OCI-M1 (cell line): ENCODE measurements around the gene CADPS.

Source experiments
- DNase-seq: peaks from one replicate; lab custom pipeline; 2025; lab: John Stamatoyannopoulos, UW

The CADPS gene

DNA sequence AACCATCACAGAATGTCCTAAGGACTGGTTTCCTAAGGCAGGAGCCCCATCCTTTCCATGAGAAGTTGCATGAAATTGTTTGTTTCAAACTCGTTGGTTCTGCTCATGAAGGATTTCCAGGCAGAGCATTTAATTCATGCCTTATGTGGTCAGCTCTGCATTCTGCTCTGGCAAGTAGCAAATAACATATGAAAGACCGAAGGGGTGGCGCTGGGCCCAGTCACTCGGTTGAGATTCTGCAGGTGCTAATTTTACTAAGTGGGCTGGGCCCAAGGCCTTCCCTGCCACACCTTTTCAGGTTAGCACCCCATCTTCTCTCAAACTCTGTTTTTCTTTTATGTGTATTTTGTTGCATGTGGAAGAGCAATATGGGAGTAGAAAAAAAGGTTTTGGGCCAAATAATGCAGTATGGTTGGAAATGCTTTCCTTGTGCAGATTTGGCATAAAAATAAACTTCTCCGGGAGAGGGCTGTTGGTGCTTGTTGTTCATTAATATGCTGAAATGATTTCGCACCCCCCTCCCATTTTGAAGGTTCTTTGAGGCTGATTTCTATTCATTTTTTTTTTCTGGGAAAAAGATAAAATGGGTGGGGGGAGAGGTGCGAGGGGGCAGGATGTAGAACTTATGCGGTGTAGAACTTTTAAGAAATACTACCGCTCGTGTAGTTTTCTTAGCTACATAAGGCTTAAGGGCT lies 318.9 kb downstream of the CADPS start:
- no peak for DNase-seq

DNA sequence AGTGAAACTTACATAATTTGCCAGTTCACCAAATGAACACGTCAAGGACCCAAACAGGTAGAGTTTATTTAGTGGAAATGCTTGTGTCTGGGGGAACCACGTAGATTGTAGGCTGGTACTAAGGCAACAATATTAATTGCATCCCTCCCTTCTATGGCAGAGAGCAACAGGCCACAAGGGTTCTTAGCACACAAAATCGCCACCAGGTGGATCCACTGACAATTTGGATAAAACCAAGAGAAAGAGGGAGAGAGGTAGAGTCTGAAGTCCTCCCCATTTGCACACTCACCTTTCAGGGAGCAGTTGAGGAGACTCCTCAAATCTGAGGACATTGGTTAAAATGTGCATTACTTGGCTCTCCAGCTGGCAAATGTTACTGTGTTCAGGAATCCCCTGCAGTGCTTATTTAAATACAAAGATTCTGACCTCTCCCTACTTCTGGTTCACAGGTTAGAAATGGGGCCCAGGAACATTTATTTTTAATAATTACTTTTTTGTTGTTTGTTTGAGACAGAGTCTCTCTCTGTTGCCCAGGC lies 320.9 kb downstream of the CADPS start:
- DNase-seq: peak; percentile 3

- DNase-seq: no peak
Observed at GRCh38 chr3:62553811-62554210, 321.4 kb downstream of the CADPS start.

GRCh38 chr3:62551556-62551955 lies 323.7 kb downstream of the CADPS start:
- DNase-seq: no peak

GRCh38 chr3:62550439-62550838 lies 324.8 kb downstream of the CADPS start:
- DNase-seq: no peak

DNA sequence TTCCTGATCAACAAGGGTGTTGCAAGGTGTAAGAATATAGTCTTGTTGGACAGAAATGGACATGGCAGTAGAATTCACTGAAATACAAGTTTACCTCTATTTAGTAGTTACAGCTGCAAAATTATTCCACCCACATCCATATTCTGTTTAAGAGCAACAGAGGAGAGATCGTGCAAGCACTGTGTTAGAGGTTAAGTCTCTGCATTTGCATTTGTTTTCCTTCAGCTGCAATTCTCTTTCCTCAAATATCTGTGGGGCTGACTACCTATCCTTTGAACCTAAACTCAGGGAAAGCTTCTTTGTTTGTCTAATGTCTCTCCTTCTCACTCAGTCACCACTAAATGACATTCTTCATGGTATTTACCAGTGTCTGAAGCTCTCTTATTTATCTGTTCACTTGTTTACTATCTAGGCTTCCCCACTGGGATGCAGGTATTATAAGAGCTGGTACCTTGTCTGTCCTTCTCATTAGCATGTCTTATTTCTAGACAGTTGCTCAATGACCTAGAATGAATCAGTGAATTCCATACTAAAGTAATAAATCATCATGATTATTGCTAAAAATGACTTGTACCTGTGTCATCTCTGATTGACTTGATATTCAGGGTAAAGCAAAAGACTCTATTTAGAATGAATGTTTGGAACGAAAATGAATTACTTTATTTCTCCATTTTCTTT lies 326.5 kb downstream of the CADPS start:
- DNase-seq: no peak

GRCh38 chr3:62546266-62546665 lies 328.9 kb downstream of the CADPS start:
- DNase-seq: no peak

GRCh38 chr3:62542185-62542584 lies 333.0 kb downstream of the CADPS start:
- no peak for DNase-seq

GRCh38 chr3:62539762-62540161 lies 335.5 kb downstream of the CADPS start:
- DNase-seq: no peak

- no peak for DNase-seq
Observed at GRCh38 chr3:62538691-62539356, 336.4 kb downstream of the CADPS start.

DNA sequence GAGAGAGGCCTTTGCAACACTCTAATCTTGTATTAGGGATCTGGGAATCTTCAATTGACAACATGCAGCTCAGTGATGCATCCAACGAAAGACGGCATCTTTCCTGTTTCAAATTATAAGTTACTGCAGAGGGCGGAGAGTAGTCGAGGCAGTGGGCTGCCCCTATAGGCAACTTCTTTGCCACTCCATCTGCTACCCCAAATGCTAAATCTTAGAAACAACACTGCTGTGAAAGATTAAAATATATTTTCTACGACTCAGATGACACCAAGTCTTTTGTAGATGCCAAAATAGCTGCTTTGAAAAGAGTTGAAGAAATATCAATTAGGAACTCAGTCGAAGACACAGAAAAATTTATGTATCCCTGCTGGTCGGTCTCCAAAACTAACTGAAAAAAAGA lies 340.9 kb downstream of the CADPS start:
- DNase-seq: no peak

DNA sequence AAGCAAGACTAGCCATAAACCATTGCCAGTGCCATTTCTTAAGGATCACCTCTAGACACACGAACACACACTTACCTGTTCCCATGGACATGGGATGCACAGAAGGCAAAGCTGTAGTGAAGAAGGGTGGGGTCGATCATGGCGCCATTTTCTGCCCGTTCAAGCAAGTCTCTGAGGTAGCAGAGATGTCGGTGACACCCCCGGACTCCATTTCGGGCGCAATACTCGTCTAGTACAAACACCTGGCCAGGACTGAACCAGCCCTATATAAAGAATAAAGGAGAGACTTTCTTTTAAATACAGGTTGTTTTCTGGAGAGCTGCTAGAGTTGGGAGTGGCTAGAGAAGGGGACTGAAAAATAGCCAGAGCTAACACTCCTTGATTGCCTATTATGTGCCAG lies 342.4 kb downstream of the CADPS start:
- no peak for DNase-seq

- DNase-seq: no peak
Observed at GRCh38 chr3:62531981-62532380, 343.2 kb downstream of the CADPS start.

- no peak for DNase-seq
Observed at GRCh38 chr3:62531493-62531892, 343.7 kb downstream of the CADPS start.

- peak; percentile 56 for DNase-seq
Observed at GRCh38 chr3:62529230-62529629, 346.0 kb downstream of the CADPS start.

- DNase-seq: no peak
Observed at GRCh38 chr3:62527474-62527873, 347.7 kb downstream of the CADPS start.

GRCh38 chr3:62525281-62525680 lies 349.9 kb downstream of the CADPS start:
- no peak for DNase-seq

- DNase-seq: no peak
Observed at GRCh38 chr3:62523672-62524071, 351.5 kb downstream of the CADPS start.

DNA sequence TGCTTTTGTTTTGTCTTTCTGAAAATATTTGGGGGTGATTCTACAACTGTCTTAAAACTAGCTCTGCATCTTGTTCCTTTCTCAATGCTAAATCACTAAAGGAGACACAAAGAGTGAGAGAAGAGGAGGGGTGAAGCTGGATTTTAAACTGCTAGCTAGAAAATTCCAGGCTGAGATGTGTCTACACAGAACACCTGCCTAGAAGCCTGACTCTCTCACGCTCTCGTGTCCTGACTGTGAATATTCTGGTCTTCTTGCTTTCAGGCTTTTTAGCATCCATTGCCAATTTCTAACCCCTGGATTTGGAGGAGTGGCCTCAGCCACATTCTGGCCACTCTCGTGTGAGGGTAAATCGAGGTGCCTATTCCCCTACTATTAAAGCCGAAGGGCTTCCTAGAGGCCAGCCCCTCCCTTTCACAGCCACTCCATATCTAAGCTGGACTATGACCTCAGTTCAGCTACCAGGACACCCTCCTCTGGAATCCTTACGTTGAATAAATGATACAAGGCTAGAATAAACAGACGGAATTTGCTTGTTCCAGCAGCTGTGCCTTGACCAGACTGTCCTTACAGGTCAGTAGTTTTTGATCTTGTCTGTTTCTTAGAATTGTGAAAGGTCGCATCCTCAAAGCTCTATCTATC lies 353.6 kb downstream of the CADPS start:
- no peak for DNase-seq

GRCh38 chr3:62503516-62503915 lies 371.7 kb downstream of the CADPS start:
- no peak for DNase-seq

DNA sequence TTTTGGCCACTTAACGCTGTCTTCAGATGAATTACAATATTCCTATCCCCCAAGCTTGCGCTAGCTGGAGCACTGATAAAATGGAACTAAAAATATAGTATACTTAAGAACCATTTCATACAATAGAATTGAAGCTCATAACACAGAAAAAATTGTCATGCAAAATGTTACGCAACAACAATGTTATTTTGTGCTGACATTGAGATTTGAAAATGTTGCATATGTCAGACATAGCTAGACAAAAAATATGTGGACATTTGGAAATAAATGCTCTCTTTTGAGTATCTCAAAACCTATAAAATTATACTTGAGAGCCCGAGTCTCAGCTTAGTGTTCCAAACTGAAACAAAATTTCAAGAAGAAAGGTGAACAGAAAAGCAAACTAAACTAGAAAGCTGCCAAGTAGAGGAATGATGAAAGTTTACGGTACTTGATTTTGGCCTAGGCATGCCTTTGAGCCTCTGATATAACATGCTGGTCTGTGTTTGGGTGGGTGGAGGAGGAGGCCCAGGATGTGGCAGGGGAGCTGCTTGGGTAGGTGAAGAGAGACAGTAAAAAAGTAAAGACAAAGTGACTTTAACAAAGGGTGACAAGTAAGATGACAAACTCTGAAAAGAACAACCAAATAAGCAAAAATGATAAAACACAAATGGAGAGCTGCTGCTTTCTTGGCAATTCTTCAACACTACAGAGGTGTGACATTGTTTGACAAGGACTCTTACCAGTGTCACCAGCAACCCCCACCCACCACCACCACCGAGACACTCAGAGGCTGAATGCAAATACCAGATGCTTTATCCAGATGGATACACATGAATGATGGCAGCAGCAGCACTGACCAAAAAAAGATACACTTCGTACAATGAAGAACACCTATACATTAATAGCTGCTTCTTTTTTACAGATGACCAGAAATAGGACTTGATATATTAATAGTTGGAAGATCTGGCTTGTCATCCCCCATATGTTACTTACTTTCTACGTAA lies 372.6 kb downstream of the CADPS start:
- DNase-seq: no peak
